OCI-LY3 (cell line): Measurements from ENCODE around the gene ZFAND6.

ENCODE experiments used
- H2AFZ ChIP-seq: fragments of 200-600, 300-600 bp; shearing (Covaris generic); 2 replicates; pipeline ENCODE4 v1.6.0; 2014; ENCODE audit warnings: antibody characterized with exemption, low read depth, low read length
- H3K27ac ChIP-seq: fragments of 200-600, 300-600 bp; sonication (generic); 2 replicates; pipeline ENCODE4 v1.5.1; 2014; ENCODE audit warnings: mild to moderate bottlenecking, low read length, moderate library complexity, mixed read lengths
- H3K27me3 ChIP-seq: fragments of 200-600, 300-600 bp; sonication (generic); 2 replicates; pipeline ENCODE4 v1.6.1; 2014; ENCODE audit warnings: low read depth, low read length, mixed read lengths
- H3K36me3 ChIP-seq: fragments of 200-600, 300-600 bp; sonication (generic); replicated peaks from 2 replicates; pipeline ENCODE3; 2014; ENCODE audit warnings: low read depth, low read length, mixed read lengths
- H3K4me1 ChIP-seq: fragments of 300-600, 200-600 bp; sonication (generic); 2 replicates; pipeline ENCODE4 v1.6.1; 2014; ENCODE audit warnings: low read length, mixed read lengths
- H3K4me2 ChIP-seq: fragments of 200-600, 300-600 bp; sonication (generic); 2 replicates; pipeline ENCODE4 v1.6.1; 2014; ENCODE audit warnings: low read length, mixed read lengths
- H3K4me3 ChIP-seq: fragments of 300-600, 200-600 bp; sonication (generic); 2 replicates; pipeline ENCODE4 v1.5.1; 2014; ENCODE audit warnings: antibody characterized with exemption, mild to moderate bottlenecking, low read length, moderate library complexity
- H3K79me2 ChIP-seq: fragments of 300-600, 200-600 bp; shearing (Covaris generic); 2 replicates; pipeline ENCODE4 v1.6.1; 2014; ENCODE audit warnings: mild to moderate bottlenecking, low read length, mixed read lengths
- H3K9ac ChIP-seq: fragments of 300-600, 200-600 bp; shearing (Covaris generic); 2 replicates; pipeline ENCODE4 v1.6.0; 2014; ENCODE audit warnings: mild to moderate bottlenecking, low read length, moderate library complexity
- H3K9me3 ChIP-seq: fragments of 200-600, 300-600 bp; shearing (Covaris generic); 2 replicates; pipeline ENCODE4 v1.6.1; 2014; ENCODE audit warnings: low read length, mixed read lengths; ENCODE audit not compliant: insufficient read depth
- H4K20me1 ChIP-seq: fragments of 200-600, 300-600 bp; sonication (generic); 2 replicates; pipeline ENCODE4 v1.6.1; 2016; ENCODE audit warnings: low read length, mixed read lengths; ENCODE audit not compliant: insufficient read depth
- CTCF ChIP-seq: fragments of 200-600, 300-600 bp; sonication (generic); IDR thresholded peaks from 2 replicates; pipeline ENCODE4 v1.5.1; 2014; ENCODE audit warnings: antibody characterized with exemption, low read length, low read depth
- EZH2phosphoT487 ChIP-seq: fragments of 200-600 bp; shearing (Covaris generic); IDR thresholded peaks from 2 replicates; pipeline ENCODE4 v1.6.1; 2018; ENCODE audit warnings: antibody characterized with exemption, mixed run types, low read depth

ZFAND6 gene

GRCh38 chr15:80176443-80176842 is 117.0 kb downstream of the ZFAND6 start:
- no peaks in the 10 kb centered on the region for H3K27me3 ChIP-seq
- no peaks in the 10 kb centered on the region for H3K36me3 ChIP-seq
- H2AFZ ChIP-seq, result no peak overlapping the region
- no peaks in the 10 kb centered on the region for H4K20me1 ChIP-seq
- TF ChIP-seq EZH2phosphoT487 (no peak), CTCF (no peak)
- H3K9ac ChIP-seq, result no peak overlapping the region
- H3K27ac ChIP-seq, result no peak overlapping the region
- H3K4me1 ChIP-seq, result 0 out of 2 replicates have a peak, but pooled peaks cover 6% of the 10 kb centered on the region
- H3K79me2 ChIP-seq, result no peaks in the 10 kb centered on the region
- no peak overlapping the region for H3K4me2 ChIP-seq
- H3K4me3 ChIP-seq, result no peak overlapping the region
- H3K9me3 ChIP-seq, result no peaks in the 10 kb centered on the region

- H4K20me1 ChIP-seq, result no peaks in the 10 kb centered on the region
- H3K4me3 ChIP-seq, result no peak overlapping the region
- no peaks in the 10 kb centered on the region for H3K9me3 ChIP-seq
- no peak overlapping the region for H3K27ac ChIP-seq
- H3K9ac ChIP-seq, result no peak overlapping the region
- 0 out of 2 replicates have a peak, but pooled peaks cover 6% of the 10 kb centered on the region for H3K4me1 ChIP-seq
- no peak overlapping the region for H2AFZ ChIP-seq
- no peak overlapping the region for H3K4me2 ChIP-seq
- H3K79me2 ChIP-seq, result no peaks in the 10 kb centered on the region
- no peak for TF ChIP-seq EZH2phosphoT487
- no peak for TF ChIP-seq CTCF
- H3K36me3 ChIP-seq, result no peaks in the 10 kb centered on the region
- no peaks in the 10 kb centered on the region for H3K27me3 ChIP-seq
These were observed 117.7 kb downstream of the ZFAND6 start for GRCh38 chr15:80177156-80177555.

GRCh38 chr15:80179025-80179759 is 119.7 kb downstream of the ZFAND6 start:
- no peak overlapping the region for H3K4me2 ChIP-seq
- no peaks in the 10 kb centered on the region for H3K79me2 ChIP-seq
- TF ChIP-seq EZH2phosphoT487 (no peak), CTCF (no peak)

GRCh38 chr15:80179935-80180334 is 120.5 kb downstream of the ZFAND6 start:
- H3K4me3 ChIP-seq, result no peak overlapping the region
- no peak for TF ChIP-seq CTCF
- no peak for TF ChIP-seq EZH2phosphoT487
- H3K9ac ChIP-seq, result no peak overlapping the region
- 0 out of 2 replicates have a peak, but pooled peaks cover 6% of the 10 kb centered on the region for H3K4me1 ChIP-seq
- no peaks in the 10 kb centered on the region for H3K27me3 ChIP-seq
- no peak overlapping the region for H3K27ac ChIP-seq
- H3K79me2 ChIP-seq, result no peaks in the 10 kb centered on the region
- H4K20me1 ChIP-seq, result no peaks in the 10 kb centered on the region
- H3K4me2 ChIP-seq, result no peak overlapping the region
- H3K36me3 ChIP-seq, result no peaks in the 10 kb centered on the region
- H3K9me3 ChIP-seq, result no peaks in the 10 kb centered on the region
- H2AFZ ChIP-seq, result no peak overlapping the region

More at GRCh38 chr15:80179025-80179759, 119.7 kb downstream of the ZFAND6 start:
- Histone ChIP-seq H3K27me3 (no peaks in the 10 kb centered on the region), H4K20me1 (no peaks in the 10 kb centered on the region), H3K27ac (no peak overlapping the region), H3K9ac (no peak overlapping the region), H3K4me3 (no peak overlapping the region), H3K9me3 (no peaks in the 10 kb centered on the region), H3K36me3 (no peaks in the 10 kb centered on the region), H3K4me1 (0 out of 2 replicates have a peak, but pooled peaks cover 6% of the 10 kb centered on the region), H2AFZ (no peak overlapping the region)
